NCI-H2081 treated with DMSO at 0.1 percent for 48 hours (cell line): ENCODE data around the gene AVPR2.

ENCODE experiments used
- DNase-seq: peaks from one replicate; lab custom pipeline; 2025; lab: John Stamatoyannopoulos, UW

The AVPR2 gene

DNA sequence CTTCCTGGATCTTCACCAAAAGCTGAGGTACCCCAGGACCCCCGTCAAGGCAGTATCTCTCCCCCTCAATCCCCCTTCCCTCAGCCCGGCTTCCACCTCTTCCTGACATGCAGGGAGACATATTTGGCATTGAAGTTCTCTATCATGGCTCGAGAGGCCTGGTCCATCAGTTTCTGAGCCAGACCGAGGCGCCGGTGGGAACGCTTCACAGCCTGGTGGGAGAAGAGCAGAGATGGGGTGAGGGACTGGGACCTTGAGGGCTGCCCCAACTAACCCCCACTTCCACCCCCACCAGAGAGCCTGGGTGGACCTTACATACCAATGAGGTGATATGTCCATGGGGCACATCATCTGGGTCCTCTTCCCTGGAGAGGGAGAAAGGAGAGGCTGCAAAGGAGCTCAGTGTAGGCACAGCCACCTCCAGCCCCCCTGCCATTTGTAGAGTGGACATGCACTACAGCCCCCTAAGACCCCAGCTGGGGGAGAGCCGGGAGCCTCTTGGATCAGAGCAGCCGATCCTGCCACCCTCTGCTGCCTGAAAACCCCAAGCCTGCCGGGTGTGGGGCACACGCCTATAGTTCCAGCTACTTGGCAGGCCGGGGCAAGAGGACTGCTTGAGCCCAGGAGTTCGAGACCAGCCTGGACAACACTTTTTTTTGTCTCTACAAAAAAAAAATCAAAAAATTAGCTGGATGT lies 27.9 kb downstream of the AVPR2 start:
- DNase-seq, result no peak

DNA sequence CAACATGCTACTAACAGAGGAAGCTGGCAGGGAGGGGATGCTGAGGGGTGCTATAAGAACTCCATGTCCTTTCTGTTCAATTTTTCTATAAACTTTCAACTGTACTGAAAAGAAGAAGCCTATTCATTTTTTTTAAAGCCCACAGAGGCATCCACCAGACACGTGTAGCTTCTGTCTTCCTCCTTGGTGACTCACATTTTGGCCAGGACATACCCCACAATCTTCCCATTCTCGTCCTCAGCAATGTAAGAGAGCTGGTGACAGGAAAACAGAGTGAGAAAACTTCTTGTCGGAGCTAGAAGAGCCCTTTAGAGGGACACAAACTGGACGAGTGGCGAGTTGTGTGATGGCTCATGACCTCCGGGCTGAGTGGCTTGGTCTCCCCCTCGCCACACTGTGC lies 29.3 kb downstream of the AVPR2 start:
- DNase-seq, result no peak

DNA sequence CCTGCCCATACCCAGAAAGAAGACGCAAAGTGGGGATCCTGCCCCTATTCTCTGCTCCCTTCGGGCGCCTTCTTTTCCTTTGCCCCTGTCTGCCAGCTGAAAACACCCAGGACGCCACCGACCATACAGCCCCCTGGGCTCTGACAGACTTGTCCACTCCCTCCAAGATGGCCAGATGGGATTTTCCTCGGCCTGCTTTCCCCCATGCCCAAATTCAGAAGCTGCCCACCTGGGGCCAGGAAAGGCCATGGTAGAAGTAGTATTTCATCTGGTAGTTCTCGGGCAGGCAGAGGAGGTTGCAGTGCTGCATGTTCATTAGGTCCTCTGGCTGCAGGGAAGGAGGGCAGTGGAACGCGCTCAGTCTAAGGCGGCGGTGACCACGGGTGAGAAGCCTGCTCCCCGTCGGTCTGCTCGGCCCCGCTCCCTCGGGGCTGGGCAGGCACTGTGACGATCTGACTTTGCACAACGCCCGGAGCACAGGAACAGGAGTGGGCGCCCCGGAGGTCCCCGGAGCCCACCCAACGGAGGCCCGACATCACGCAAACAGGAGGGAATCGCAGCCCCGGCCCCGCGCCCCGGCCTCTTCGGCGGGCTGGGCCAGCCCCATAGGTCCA lies 29.8 kb downstream of the AVPR2 start:
- no peak for DNase-seq

DNA sequence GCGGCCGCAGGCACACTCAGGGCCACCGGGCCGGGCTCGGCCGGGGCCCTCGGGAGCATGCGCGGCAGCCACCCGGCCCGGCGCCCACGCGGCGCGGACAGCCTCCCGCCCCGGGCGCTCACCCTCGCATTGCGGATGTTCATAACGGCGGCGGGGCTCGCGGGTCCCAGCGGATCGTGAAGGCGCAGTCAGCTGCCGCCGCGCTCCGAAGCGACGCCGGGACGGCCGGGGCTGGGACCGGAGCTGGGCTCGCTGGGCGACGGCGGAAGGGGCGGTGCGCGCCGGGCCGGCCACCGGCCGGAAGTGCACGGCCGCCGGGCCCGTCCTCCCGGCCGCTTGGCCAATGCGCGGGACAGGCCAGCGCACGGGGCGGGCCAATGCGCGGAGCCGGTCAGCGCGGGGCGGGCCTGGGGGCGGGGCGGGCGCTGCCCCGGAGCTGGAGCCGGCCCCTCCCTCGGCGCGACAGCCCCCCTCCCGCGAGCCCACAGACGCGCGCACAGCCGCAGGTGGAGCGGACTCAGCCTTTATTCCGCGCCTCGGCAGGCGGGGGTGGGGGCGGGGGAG lies 30.4 kb downstream of the AVPR2 start, which contains the start of gene NAA10:
TSS of gene NAA10 (minus strand) at position 276 of the 564 bp plus-strand sequence. CDS start at position 143, 133 bp downstream.
- no peak for DNase-seq

DNA sequence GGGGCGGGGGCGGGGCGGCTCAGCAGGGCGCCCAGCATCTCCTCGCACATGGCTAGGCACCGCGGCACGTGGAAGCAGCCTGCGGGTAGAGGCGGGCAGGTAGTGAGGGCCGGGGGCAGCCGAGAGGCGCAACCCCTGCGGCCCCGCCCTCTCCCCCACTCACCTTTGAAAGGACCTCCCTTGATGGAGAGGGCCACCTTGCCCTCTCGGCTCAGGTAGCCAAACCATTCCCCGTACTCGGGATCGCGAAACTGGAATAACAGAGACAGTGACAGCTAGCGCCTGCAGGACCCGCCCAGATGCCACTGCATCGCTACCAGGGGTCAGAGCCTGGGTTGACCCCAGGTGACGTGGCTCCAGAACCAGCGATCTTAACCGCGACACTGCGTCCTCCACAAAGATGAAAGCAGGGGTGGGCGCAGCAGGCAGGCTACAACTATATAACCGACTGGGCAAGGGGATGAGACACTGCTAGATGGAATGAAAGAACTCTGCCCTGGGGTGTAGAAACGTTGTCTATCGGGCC lies 30.9 kb downstream of the AVPR2 start:
- no peak for DNase-seq

DNA sequence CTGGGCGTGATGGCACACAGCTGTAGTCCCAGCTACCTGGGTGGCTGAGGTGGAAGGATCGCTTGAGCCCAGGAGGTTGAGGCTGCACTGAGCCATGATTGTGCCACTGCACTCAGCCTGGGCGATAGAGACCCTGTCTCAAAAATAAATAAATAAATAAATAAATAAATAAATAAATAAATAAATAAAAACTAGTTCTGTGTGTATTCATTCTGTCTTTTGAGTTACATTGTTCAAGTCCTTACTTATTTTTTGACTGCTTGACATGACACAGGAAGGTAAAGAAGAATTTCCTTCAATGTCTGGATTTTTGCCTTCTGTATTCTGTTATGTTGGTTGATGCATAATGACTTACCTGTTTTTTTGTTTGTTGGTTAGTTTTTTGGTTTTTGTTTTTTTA lies 32.6 kb downstream of the AVPR2 start:
- DNase-seq, result no peak

DNA sequence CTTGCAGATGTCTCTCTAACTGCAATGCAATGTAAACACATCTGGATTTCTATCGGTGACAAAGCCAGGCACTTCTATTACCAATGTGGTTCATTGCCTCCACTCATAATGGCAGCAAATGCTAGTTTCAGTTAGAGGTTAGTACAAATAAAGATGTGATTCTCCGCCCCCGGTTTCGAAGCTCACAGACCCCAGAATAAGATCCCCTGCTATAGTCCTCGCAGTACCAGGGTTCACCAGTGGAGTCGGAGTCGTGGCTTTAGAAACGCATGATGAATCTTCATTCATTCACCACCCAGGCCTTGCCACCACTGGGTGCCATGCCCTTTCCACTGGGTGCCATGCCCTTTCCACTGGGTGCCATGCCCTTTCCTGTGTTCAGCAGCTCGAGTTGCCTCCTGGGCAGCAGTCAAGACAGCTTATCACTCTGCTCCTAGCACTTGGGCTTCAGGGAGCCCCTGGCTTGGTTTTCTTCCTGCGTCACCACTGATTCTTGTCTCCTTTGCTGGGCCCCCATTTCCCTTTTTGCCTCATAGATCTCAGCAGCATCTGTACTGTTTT lies 33.8 kb downstream of the AVPR2 start:
- DNase-seq, result no peak

DNA sequence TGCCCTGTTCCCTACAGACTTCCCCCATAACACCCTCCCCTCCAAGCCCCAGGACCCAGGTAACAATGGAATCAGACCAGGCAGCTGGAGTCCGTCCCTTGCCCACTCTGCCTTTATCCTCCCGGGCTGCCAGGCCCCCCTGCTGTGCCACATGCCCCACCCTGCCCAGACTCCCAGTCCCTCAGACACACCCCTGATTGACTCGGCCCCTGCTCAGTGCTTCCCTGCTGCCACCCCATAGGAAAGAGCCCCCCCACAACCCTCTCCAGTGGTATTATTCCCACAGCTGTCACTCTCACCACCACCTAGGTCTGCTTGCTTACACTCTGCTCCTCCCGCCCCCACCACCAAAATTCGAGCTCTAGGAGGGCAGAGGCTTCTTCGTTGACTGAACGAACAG lies 35.1 kb downstream of the AVPR2 start:
- no peak for DNase-seq

DNA sequence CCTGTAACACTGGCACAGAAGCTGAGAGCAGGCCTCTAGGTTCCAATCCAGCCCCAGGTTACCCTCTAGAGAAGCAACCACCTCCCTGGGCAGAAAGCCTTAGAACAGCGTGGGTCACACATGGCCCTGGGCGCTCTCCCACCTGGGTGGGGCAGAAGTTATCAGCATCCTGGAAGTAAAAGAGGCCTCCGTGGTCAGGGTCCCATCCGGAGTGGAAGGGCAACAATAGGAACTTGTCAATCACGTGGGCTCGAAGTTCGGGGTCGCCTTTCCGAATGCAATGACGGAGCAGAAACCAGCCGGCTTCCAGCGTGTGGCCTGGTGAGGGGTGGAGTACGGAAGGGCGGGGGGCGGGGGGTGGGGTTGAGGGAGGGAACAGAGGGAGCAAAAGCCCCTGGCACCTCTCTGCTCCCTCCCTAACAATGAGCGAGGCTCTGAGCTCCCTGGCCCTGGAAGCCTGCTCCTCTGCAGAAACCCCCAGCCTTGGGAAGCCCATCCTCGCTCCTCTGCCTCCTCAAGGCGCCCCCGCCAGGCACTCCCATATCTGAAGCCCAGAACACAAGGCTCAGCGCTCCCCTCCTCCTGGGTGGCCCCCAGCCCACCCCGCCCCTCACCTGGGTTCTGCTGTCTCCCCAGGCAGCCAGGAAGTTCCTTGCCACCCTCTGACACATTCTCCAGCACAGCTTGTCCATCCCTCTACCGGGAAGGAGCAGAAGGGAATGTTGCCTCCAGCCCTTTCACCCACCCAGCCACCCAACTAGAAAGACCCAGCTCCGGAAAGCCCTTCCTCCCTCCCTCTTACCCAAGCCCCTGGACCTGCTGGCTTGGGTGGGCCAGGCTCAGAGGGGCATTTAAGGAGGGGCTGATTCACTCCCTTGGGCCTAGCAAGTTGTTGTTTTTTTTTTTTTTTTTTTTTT lies 37.1 kb downstream of the AVPR2 start:
- DNase-seq, result no peak

DNA sequence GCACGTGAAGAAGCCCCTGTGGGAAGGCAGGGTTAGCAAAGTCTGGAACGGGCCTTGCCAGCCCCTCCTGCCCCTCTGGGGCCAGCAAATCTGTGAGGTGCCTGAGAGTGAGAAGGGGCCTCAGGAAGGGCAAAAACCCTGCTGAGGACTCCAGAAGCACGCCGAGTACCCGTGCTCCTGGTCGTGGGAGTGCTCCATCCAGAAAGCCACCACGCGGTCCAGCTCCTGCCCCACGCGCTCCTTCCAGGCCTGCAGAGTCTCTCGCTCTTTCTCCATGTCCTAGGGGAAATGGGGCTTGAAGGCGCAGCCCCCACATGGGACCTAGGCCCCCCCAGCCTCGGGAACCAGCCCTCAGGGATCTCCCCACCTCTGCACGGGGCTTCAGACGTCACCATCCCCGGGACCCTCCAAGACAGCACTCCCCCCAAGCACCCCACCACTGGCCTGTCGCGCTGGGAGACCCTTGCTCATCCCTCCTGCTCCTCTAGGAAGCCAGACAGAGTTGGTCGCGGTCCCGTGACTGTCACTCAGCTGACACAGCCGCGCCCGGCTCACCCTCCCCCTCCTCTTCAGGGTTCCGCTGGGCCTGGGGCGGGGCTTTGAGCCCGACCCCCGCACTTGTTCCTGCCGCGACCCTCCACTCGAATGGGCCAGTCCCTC lies 39.8 kb downstream of the AVPR2 start, which contains the start of gene RENBP:
TSS of gene RENBP (minus strand) at position 504 of the 660 bp plus-strand sequence. CDS start at position 471, 33 bp downstream.
- DNase-seq, result no peak

DNA sequence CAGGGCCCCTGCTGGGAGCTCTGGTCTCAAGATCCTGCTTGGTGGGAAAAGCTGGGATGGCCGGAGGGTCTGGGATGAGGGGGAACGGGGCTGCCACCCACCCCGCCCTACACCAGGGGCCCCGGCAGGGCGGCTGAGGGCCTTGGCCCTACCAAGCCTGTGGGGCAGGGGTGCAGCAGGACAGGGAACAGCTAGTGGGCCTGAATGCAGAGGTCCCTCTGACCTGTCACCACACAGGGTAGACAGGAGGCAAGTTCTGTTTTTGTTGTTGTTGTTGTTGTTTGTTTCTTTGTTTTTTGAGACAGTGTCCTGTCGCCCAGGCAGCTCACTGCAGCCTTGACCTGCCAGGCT lies 40.3 kb downstream of the AVPR2 start:
- DNase-seq, result no peak

DNA sequence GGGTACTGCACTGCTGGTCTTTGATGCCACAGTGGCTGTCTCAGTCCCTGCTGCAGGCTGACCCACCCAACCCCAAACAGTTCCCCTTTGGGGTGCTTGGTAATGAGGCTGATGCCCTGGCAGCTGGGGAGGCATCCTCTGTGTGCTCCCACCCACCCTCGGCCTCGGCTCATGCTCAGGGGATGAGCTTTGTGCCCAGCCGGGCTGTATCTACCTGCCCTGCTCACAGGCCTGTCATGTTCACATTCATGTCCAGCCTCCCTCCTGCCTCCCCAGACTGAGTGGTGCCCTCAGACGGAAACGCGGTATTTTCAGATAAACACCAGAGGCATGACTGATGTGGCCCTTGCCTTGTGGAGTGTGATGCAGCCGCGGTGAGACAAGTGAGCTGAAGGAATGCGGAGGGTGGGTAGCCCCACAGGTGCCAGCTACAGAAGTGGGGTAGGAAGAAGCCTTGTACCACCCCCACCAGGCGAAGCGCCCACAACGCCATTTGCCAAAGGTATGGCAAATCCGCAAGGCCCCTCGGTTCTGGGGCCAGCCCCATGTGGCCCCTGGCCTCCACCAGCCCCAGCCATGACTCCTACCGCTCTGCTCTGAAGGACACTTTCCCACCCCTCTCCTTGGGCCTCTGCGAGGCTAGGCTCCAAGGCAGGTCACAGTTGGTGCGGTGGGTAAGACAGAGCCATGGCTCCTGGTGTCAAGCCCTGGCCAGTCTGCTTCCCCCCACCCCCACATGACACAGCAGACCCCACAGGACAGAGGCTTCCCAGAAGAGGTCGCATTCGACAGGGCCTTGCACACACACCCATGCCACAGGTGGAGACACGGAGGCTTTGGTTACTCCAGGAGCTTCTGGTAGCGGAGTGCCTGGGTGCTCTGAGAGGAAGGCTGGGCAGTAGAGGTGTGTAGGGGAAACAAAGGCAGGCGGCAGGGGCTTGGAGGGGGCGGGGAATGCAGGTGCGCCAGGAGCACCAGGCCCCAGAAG lies 41.8 kb downstream of the AVPR2 start:
- DNase-seq, result no peak

DNA sequence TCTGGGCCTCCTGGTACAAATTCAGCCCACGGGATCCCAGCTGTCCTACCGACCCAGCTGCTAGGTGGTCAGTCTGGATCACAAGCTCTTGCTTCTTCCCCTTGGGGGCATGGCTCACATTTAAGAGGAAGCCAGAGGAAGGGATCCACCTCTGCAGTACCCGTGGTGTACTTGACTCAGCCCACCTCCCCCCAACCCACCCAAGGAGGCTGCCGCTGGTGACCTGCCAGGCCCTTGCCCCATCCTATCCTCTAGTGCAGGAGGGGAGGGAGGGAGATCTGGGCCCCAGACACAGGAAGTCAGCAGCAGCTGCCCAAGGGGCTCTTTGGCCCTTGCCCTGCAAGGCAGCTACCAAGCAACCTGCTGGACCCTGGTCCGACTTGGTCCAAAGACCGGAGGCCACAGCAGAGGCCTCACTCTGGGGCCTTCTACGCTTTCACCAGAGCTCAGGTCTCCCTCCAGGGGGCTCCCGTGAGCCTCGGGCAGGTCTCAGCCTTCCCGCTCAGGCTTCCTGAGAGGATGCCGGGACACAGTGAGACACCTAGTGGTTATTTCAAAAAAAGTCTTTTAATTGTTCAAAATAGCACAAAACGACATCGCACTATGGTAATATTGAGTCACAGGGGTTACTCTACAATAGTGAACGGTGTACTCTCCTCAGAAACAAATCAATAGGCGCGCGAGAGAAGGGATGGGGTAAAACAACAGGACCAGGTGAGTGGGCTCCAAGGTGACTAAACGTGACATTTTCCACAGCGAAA lies 42.7 kb downstream of the AVPR2 start:
- peak; percentile 3 for DNase-seq

DNA sequence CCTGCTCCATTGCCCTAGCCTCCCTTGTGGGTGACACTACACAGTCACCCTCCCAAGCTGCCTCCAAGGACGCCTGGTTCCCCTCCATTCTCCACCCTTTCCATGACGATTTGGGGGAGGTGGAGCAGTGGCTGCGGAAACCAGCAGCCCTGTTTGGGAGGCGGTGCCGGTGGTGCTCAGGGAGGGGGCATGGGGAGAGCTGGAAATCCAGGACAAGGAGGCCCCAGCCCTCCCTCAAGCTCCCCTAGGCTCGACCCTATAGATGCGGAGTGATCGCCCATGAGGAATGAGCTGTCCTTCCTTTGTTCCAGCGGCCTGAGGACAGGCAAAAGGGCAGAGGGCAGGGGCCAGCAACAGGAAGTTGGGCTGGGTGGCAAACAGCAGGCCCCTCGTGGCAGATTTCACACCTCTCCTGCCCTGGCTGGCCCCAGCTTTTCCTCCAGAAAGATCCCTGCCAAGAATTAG lies 43.6 kb downstream of the AVPR2 start:
- DNase-seq, result no peak

DNA sequence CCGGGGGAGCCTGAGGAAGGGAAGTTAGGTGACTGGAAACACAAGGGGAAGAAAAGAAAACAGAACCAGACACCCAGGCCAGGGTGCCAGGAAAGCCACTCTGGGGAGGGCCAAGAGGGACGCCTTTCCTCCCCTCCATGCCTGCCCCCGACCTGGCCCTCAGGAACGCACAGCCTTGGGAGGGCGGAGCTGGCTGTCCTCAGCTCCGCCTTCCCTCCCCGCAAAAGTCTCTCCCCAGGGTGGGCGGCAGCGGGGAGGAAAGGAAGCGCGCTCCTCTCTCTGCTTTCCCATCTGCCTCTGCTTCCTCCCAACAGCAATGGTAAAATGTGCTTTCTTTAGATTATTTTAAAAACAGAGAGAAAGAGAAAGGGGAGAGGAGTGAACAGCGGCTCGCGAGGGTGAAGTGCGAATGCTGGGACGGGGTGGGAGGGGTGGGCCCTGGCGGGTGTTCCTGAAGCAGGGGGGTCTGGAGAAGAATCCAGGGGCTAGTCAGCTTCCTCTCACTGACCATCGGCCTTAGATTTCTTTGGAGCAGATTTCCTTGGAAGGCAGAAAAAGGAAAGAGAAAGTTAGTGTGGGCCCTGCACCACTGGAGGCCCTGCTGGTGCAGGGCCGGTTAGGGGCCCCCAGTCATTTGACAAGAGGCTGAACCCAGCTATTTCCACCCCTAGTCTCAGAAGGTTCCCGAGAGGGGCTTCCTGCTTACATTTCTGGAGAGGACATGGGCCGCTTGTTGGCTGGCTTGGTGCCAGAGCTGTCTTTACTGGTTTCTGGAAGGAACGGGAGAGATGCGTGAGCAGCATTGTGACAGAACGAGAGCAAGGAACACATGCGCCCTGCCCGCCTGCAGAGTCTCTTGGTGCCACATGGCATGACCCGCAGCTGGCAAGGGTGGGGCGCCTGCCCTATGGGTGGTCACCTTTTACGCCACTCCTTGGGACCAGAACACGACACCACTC lies 44.7 kb downstream of the AVPR2 start:
- no peak for DNase-seq

DNA sequence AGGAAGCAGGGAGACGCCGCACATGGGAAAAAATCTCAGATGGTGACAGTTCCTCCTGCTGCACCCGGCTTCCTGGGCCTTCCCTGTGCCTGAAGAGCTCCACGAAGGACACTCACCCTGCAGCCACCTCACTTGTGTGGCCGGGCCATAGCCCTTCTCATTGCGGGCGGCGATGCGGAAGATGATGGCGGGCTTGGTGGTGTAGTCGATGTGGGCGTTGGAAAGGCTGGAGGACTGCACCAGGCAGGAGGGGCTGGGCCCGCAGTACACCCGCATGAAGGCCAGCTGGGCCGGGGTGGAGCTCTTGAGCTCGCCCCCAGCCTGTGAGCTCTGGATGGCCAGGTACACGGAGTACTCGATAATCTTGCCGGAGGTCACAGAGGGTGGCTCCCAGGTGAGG lies 45.7 kb downstream of the AVPR2 start:
- no peak for DNase-seq

DNA sequence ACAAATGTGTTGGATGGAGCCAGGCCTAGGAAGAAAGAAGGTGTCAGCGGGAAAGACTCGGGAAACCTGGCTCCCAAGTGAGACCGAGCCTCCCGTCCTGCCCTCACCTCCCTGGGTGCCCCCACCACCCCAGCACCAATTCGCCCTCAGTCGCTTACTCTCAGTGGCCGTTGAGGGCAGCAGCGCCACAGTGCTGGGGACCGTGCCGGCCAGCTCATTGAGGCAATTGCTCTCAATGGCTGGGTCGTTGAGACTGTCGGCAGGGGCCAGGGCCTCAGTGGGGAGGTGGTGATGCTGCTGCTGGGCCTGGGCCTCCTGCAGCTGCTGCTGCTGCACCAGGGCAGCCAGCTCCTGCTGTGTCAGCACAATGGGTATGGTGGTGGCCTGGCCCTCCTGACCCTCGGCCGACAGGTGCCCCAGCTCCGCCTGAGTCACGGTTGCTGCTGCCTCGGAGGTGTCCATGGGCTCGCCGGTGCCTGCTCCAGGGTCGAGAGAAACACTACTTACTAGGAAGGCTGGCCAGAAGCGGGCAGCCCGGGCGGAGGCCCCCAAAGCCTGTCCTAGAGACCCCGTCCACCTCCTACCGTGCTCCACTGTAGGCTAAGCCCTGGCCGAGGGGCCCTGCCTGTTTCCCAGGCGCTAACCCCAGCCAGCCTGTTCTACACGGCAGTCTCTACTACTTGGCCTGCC lies 47.4 kb downstream of the AVPR2 start:
- DNase-seq, result no peak
